NCI-H69 (cell line): ENCODE measurements around the gene BICC1.

ENCODE experiments used
- DNase-seq: peaks from one replicate; lab custom pipeline; 2025; lab: John Stamatoyannopoulos, UW

Gene BICC1

DNA sequence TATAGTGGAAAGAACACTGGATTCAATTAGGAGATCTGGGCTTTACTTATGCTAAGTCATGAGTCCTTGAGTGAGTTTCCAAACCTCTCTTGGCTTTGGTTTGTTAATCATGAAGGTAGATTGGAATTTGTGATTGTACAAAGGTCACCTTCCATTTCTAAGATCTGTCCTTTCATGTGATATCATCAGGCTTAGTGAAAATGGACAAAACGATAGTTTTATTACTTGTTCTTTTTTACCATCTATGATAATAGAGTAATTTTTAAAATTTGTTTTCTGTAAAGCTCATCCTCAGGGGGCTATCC is 309.0 kb downstream of the BICC1 start:
- DNase-seq: no peak

DNA sequence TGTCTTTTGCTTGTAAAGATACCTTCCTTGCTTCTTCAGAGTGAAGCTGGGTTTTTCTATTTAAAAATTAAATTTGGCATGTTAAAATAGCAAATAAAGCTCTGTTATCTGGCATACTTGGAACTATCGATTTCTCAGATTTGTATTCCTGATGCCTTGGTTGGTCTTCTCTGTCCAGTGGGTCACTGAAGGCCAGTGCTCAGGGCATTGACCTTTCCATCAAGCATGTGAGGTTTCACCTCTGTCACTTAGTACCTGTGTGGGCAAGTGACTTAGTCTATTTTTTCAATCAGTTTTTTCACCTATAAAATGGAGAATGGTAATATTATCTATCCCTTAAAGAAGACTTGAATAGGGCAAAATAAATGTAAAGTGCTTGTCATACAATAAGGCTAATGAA is 311.3 kb downstream of the BICC1 start:
- no peak for DNase-seq

DNA sequence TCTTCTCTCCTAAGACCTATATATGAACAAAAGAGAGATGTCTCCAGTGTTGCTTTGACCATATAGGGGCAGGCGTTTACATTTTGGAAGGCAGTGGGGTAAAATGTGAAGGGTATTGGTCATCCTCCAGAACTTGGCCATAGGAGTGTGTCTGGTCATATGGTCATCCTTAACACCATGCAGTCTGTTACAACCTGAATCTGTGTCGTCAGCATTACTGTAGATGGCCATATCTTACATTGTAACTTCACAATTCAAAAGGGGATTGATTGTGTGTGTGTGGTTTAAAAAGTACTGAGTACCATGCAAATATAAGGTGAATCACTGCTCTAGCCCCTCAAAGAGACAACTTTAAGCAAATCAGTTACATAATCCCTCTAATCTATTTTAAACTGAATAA is 311.7 kb downstream of the BICC1 start:
- DNase-seq: no peak

DNA sequence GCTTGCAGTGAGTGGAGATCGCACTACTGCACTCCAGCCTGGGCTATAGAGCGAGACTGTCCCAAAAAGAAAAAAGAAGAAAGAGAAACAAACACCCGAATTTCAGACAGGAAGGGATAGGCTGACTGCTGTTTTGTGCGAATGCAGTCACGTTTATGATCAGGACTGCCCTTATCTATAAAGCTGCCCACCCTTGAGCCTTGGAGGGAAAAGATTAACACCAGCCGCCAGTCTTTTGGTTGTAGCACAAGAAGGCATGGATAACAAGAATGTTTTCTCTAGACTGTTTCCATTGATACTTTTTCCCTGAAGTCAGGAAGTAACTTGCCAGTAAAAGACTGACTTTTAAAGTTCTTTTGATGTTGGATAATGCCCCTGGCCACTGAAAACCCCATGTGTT is 314.0 kb downstream of the BICC1 start:
- no peak for DNase-seq

DNA sequence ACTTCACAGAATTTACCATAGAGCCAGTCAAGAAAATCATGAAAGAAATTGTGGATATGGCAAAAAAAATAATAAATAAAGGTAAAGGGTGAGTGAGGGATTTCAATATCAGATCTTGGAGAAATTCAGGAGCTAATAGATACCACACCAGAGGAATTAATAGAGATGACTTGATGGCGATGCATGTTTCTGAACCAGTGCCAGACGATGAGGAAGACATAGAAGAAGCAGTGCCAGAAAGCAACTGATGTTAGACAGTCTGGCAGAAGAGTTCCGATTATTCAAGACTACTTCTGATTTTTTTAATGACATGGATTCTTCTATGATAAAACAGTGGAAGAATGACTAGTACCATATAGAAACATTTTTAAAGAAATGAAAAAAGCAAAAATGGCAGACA is 314.7 kb downstream of the BICC1 start:
- no peak for DNase-seq

DNA sequence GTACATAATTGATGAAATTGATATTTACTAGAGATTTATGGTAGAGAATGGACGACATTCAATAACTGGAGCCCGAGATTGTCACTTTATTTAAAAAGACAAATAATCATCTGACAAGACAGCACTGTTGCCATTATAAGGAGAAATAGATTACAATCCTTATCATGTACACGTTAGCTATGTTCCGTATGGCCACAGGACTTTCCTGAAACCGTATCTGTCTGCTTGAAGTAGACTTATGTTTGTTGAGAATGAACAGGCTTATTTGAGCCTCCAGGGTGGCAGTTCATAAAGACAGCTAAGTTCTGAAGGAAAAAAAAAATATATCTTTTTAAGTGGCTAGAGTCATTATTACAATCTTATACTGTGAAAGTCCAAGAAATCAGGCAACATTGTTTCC is 317.2 kb downstream of the BICC1 start:
- peak; percentile 9 for DNase-seq

DNA sequence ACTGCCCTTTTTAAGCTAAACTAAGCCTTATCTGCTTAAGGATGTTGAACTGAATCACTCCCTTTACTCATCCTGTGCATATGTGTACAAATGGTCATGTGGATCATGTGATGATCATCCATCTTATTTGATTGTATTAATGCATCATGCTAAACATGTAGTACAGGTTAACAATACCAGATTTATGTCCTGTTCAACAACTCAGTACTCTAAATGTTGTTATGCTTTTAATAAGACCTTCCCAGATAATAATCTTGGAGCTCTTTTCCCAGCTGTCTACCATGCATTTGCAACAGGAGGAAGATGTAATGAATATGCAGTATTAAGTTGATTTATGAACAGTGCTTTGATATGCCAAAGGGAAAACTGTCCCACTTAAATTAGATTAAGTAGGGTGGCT is 318.0 kb downstream of the BICC1 start:
- peak; percentile 88 for DNase-seq

DNA sequence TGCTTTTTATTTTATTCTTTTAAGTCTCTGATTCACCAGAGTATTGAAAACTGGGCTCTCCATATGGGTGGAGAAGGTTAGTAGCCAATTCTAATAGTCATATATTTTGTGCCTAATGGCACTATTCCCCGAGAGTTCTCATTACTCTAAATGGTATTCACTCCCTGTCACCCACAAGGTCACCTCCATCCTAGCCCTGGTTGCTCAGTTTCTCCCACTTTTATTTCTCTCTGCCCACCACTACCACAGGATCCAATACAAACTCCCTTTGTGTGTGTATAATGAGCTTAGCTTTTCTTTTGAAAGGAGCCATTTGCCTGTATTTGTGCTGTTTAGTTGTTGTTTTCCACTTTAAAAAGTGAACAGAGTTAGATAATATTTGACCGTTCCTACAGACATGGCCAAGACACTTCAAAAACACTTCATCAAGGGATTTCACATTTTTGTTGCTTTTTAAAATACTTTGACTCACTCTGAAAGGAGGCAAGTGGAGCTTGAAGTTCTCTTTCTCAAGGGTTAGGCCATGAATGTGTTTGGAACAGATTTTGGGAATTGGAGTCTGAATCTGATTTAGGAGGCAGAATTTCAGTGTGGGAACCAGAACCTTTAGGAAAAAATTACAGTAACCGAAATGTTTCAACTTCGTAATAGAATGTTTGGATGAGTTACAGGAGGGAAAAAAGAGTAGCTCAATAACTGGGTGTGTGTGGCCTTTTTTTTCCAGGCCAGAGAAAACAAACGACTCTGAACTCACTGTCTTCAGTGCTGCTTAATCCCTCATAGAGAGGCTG is 321.3 kb downstream of the BICC1 start:
- no peak for DNase-seq

DNA sequence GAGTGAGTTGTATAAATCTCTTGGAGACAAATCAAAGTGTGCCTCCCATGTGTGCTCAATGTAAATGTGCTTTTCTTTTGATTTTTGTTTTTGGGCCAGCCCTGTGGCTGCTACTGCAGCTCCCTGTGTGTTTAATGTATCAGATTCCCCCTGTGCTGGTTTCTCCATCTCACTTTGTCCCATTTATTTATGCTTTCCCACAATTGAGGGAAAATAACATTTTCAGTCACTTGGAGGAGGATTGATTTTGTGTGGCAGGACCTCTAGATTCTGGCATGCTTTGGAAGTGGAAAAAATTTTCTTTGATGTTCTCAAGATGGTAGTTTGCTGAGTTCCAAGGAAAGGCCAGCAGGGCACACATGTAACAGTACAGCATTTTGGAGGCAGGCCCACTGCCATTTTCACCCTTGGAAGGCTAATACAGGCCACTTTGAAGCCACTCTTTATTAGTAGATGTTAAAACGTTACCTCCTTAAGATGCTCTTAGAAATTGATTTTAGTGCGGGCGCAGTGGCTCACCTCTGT is 323.6 kb downstream of the BICC1 start:
- no peak for DNase-seq

DNA sequence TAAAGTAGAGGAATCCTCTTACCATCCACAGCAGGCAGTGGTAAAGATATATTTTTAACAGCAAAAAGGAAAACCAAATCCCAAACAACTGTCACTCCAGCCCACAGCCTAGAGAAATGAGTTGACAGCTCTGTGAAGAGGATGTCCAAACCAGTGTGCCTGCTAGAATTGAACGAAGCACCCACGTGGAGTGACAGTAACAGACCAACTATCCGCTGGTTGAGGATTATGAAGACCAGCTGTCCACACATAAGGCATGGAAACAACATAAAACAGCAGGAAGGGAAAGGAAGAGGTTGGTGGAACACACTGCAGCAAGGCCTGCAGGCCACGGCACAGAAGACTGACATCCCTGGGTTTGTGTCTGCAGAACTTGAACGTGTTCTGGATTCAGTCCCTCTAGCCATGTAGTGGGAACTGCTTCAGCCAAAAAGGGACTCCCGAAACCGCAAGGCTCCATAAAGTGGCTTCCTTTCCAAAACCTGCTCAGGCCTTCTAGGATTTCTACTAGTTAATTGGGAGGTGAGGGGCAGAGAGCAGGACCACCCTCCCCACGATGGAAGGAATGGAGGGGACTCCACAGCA is 324.4 kb downstream of the BICC1 start:
- DNase-seq: peak; percentile 19

DNA sequence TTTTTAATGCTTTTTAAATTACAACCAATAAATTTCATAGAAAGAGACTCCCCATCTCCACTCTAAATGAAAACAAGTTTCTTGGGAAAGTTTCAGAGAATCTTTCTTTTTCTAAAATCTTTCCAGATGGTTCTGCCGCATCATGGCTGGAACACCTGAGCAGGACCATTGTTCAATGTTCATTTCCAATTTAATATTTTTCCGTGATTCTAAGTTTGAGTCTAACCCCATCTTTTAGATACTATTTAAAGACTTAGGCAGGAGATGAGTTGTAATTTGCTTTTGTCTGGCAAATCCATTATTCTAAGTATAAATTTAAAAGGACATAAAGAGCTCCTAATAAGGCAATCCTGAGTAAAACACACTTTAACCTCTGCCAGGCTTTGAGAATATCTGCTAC is 325.2 kb downstream of the BICC1 start:
- no peak for DNase-seq

DNA sequence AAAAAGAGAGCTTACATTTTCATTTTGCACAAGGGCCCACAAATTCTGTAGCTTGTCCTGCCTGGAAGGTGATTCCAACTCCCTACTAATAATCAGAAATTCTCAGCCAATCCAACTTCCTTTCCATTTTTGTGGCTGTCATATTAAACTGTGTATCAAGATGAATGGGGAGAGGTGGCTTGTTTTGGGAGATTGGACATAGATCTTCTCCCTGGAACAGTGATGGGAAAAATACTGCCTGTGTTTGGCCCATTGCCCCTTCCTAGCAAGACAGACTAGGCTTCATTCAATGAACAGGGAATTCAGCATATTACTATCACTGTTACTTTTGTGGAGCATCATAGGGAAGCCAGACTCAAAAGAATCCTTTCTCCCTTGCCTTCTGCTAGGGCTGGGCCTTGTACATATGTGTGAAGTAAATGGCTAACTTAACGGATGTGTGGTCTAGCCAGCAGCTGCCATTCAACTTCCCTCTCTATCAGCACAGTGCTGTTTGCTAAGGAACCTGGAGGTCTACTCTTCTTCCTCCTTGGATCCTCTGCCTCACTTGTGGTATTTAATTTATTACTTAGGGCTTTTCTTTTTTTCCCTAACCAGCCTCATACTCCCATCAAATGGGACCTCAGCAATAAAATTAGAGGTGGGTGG is 326.0 kb downstream of the BICC1 start:
- DNase-seq: no peak

DNA sequence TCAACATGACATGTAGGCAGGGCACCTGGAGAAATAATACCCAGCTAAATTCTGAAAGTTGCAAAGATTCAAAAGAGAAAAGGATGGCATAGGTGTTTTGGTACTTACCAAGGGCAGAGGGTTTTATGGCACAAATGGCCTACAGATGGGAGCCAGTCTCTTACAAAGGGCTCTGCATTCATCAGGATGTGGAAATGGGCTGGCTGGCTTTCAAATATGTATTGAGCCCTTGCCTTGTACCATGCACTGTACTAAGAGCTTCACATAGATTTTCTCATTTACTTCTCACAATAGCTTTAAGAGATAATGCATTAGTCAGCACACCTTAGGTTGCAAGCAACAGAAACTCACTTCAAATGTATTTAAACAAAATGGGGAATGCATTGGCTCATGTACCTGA is 327.1 kb downstream of the BICC1 start:
- peak; percentile 3 for DNase-seq

DNA sequence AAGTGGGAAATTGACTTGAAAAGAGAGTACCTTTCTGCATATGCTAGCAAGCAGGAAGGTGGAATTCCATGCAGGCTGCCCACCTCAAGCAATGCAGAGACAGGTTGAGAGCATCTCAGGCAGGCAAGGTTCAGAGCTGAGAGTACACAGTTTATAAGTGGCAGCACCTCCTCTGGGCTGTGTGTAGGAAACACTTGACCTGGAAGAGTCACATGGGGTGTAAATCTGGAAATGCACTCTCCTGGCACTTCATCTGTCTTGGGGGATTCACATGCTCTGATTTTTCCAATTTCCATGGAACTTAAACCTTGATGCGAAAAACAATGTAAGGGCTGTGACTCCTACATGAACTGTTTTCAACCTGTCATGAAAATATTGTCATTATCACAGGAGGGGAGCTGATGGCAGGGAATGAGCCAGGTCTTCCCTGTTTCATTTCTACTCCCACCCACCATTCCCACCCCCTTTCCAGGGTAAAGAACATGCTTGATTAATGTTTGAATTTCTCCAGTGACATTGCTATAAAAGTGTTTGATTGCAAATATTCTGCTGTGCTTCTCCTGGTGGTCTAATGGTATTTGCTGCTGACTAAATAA is 328.3 kb downstream of the BICC1 start:
- DNase-seq: peak; percentile 40

DNA sequence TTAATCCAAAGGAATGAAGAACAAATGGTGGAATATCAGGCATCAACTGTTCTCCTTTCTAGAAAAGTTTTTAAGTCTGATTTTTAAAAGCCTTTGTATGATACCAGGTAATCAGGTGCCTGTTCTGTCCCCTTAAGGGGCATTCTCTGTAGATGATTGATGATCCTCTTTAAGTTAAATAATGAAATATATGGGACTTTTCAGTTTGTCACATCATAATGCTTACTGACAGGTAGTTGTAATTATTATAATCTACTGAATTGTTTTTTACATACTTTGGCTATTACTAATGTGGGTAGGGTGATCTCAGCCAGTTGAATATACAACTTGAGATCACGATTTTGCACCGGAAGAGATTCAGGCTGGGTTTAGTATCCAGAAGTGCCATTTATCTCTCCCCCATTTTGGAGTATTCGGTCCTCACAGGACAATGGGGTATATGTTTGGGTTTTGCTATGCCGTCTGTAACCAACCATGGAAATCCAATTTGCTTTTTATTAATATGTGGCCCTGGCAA is 330.2 kb downstream of the BICC1 start:
- no peak for DNase-seq

DNA sequence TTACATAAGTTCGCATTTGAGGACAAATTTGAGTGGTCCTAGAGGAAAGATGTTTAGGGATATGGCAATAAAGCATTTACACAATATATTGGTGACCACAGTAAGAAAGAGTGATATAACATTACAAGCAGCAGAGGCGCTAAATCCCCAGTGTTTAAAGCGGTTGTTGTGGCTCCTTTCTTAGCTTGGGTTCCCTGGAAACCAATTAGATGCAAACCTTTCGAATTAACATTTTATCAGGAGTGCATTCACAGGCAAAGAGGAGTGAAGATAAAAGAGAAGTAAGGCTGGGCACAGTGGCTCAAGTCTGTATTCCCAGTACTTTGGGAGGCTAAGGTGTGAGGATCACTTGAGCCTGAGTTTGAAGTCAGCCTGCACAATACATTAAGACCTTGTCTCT is 331.1 kb downstream of the BICC1 start:
- no peak for DNase-seq

DNA sequence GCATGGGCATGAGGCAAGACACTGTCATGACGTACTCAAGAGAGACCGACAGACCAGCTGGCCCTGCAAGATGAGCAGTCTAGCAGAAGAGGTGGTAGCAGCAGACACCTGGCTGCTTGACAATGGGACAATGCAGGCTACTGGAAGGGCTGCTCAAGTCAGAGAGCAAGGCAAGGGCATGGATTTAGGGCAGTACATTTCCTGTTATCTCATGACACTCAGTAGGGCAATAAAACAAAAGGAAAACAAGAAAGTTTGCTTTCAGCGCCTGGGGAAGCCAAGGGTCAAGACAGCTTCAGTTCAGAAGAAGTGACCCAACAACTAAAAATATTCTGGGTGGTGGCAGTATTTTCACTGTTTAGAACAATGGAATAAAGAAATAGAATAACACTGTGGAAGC is 332.0 kb downstream of the BICC1 start:
- DNase-seq: no peak

DNA sequence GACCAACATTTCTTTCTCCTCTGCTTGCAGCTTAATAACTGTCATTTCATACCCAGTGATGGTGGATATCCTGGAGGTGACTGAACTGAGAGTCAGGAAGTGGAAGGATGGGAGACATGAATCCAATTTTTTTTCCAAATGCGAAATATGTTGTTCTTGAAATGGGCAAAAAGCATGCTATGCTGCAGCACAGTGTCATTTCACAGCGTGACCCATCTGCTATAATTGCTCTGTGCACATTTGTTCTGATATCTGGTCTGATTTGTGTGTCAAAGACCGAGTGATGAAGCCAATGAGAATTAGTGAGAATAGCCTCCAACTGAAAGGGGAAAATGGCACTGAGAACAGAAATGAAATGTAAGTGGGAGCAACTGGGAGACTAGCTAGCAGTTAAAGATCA is 334.2 kb downstream of the BICC1 start:
- DNase-seq: no peak

DNA sequence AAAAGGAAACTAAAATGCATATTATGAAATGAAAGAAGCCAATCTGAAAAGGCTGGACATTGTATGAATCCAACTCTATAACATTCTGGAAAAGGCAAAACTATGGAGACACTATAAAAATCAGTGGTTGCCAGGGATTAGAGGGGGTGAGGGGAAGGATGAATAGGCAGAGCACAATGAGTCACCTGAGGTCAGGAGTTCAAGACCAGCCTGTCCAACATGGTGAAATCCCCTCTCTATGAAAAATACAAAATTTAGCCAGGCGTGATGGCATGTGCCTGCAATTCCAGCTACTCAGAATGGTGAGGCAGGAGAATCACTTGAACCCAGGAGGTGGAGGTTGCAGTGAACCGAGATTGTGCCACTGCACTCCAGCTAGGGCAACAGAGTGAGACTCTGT is 338.9 kb downstream of the BICC1 start:
- no peak for DNase-seq

DNA sequence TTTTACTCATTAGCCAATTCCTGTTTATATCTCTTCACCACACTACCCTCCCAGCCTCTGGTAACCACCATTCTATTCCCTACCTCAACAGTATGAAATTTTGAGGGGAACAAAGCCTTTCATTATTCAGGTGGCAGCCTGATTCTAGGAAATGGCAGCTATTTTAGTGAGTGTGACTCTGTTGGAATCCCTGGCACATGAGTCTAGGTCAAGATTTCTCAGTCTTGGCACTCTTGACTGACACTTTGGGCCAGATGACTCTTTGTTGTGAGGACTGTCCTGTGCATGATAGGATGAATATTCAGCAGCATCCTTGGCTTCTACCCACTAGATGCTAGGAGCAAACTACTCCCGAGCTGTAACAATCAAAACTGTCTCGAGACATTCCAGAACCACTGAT is 341.0 kb downstream of the BICC1 start:
- DNase-seq: no peak

DNA sequence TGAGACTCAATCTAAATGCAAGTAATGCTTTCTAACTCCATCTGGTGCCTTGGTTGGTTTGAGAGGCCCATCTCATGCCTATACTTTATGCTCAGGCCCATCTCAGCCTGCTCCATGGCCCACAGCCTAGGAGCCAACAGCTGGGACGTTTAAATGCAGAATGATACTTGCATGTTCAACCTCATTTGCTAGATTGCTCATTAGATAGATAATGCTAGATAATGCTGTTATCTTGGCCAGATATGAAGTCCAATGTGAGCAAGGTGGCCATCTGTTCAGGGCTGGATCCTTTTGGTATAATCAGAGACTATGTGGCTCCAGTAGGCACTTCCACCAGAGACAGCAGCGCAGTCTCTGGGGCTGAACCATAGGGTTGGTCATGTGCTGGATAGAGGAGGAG is 342.1 kb downstream of the BICC1 start:
- DNase-seq: no peak

DNA sequence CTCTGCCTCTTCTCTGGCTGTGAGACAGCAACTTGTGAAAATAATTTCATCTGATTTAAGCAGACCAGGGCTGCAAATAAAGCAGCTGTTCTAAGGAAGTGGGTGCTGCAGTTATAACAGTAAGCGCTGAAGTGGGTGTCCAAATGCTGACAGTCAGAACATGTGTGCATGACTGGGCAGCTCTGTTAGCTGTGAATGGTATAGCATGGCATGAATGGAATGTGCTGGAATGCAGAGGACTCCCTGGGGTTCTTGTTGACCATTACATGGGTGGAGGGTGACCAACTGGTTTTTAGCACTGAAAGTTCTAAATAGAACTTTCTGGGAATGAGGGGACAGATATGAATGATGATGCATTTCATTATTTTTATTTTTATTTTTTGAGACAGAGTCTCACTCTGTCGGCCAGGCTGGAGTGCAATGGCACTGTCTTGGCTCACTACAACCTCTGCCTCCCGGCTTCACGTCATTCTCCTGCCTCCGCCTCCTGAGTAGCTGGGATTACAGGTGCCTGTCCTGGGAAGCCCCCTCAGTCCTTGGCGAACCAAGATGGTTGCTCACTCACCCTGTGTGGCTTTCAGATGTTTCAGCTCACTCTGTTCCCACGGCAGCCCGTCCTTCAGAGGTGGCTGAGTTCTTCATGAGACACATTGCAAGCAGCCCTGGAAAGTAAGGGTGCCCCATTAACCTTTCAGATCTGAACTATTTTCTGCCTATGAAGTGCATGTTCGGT is 344.0 kb downstream of the BICC1 start:
- DNase-seq: no peak
